HG02642 (cell line): Measurements from ENCODE around the gene MYO1F.

Source experiments
- ATAC-seq: cut with Tn5 transposase; IDR thresholded peaks from one replicate; pipeline ENCODE4 v1.9.1; 2021; ENCODE audit warnings: mild to moderate bottlenecking; ENCODE audit not compliant: unreplicated experiment, poor library complexity

Gene MYO1F

GRCh38 chr19:8500158-8500557, 77.1 kb downstream of the MYO1F start:
- ATAC-seq = no peak

DNA sequence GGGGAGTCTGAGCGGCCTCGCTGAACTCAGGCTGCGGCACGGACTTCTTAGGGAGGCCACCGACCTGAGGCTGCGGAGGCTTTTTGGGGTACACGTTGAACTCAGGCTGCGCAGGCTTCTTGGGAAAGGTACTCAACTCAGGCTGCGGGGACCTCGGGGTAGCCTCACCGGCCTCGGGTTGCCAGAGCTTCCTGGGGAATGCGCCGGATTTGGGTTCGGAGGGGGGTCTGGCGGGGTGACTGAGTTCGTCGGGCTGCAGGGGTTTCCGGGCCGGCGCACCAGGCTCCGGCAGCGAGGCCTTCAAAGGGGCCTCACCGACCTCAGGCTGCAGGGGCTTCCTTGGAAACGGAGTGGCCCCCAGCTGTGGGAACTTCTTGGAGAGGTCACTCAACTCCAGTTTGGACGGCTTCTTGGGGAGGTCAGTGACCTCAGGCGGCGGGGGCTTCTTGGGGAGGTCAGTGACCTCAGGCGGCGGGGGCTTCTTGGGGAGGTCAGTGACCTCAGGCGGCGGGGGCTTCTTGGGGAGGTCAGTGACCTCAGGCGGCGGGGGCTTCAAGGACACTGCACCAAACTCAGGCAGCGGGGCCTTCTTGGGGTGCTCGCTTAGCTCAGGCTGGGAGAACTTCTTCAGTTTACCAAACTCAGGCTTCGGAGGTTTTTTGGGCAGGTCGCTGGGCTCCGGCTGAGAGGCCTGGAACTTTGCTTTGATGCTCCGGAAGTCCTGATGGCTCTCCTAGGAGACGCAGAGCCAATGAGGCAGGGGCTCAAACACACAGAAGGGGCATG, 78.0 kb downstream of the MYO1F start:
- ATAC-seq = no peak

DNA sequence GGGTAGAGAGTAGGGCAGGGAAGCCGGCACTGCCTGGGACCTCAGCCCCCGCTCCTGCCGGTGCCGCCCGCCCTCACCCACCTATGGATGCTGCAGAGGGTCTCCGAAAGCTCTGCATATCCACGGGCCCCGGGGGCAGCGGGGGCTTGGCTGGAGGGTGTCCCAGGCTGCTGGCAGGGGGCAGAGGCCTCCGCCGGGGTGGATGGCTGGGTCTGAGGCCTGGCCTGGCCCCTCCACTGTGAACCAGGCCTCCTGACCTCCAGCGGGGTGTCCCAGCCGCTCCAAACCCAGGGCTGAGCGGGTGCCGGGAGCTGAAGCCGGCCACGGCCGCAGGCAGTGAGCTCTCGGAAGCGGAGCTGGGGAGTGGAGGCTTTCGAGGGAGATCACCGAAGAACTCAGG, 78.9 kb downstream of the MYO1F start:
- no peak for ATAC-seq

- no peak for ATAC-seq
Observed at GRCh38 chr19:8494158-8494557, 83.1 kb downstream of the MYO1F start.

DNA sequence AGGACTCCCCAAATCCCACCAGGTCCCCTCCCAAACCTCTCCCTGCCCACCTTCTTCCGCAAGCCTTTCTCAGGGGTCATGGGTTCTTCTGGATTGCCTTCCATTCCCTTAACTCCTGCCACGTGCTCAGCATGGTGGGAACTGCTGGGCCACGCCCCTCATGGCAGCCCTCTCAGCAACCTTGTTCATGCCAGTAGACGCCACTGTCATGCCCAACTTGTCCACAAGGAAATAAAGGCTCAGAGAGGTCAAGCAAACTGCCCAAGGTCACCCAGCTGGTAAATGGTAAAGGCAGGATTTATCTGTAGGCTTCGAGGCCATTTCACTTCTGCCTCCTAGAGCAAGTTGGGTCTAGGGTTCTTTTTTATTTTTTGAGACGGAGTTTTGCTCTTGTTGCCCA, 85.7 kb downstream of the MYO1F start:
- no peak for ATAC-seq

- ATAC-seq = no peak
Observed at GRCh38 chr19:8490873-8491272, 86.4 kb downstream of the MYO1F start.

DNA sequence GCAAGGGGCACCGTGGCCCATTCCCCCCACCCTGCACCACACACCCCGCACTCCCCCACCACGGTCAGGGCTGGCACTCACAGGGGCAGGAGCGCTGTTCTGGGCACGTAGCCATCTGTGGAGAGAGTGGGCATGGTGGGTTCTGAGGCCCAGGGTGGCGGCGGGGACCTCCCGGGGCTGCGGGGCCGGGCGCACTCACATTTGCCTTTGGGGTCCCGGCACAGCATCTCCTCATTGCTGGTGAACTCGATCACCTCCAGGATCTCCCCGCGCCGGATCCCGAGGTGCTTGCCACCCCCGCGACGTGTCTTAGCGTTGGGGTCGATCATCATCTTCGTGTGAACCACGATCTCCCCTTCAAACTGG, 86.9 kb downstream of the MYO1F start:
- ATAC-seq = no peak

DNA sequence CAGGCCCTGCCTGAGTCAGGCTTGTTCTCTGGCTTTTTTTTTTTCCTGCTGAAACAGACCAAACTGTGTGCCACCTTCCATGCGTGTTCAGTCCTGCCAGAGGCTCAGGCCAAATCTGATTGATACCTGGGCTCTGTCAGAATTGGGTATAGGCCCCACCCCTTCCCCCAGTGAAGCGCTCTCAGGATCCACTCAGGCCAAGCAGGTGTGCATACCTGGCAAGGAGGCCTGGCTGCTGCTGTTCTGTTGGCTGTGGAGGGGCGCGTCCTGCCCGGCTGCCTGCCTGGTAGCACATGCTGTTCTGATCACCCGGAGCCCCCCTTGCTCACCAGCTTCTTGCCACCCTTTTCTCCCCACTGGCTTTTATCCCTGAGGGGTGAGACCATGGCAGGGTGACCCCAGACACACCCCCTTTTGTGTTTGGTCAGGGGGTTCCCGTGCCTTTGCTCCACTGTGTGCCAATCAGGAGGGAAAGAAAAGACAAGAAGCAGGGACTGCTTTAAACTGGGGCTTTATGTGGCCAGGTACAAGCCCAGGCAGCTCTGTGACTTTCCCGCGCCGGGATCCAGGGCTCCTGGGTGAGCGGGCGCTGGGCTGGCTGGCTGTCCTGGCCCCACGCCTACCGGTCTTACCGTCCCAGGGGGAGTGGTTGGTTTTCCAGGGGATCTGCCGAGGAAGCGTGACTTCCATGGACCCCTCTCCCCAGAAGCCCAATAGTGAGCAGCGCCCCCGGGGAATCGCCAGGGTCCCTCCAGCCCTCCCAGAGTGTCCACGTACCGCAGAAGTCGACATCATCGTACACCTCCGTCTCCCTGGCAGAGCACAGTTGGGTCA, 87.5 kb downstream of the MYO1F start:
- no peak for ATAC-seq

DNA sequence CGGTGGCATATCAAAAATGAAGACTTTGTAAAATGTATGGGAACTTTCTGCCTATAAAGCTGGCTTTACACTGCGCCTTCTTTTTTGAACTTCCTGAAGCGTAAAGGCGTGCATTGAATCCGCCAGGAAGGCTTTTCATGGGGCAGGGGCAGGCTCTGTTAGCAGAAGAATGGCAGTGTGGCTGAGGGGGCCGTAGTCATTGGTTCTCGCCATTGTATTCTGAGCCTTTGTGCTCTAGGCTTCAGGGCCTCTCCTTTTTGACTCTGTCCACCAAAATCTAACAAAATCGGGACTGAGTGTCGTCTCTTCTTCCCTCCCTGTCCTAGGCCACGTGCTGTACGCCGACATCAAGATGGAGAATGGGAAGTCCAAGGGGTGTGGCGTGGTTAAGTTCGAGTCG, 88.9 kb downstream of the MYO1F start:
- ATAC-seq = no peak

GRCh38 chr19:8487137-8487851, 89.9 kb downstream of the MYO1F start:
- no peak for ATAC-seq

- ATAC-seq = no peak
Observed at GRCh38 chr19:8486661-8487136, 90.5 kb downstream of the MYO1F start.

GRCh38 chr19:8485561-8486371, 91.5 kb downstream of the MYO1F start:
- ATAC-seq = no peak

- ATAC-seq = no peak
Observed at GRCh38 chr19:8484331-8484894, 92.8 kb downstream of the MYO1F start.

- no peak for ATAC-seq
Observed at GRCh38 chr19:8483165-8483564, 94.1 kb downstream of the MYO1F start.

- no peak for ATAC-seq
Observed at GRCh38 chr19:8482696-8483095, 94.5 kb downstream of the MYO1F start.

- ATAC-seq = no peak
Observed at GRCh38 chr19:8481616-8482015, 95.6 kb downstream of the MYO1F start.

DNA sequence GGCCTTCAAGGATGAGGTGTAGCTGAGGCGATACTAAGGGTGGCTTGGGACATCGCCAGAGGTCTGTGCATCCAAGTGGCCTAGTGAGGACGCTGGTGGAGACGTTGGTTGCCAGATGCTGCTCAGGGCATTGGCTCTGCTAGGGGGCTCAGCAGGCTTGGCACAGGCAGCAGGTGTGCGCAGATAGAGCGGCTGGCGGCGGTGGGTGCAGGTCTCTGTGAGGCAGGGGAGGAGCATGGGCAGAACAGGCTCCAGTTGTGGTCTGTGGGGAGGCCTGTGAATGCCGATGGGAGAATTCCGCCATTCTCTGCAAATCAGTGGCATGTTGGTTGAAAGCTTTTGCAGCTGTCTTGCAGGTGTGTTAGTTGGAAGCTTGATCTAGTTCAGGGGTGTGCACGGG, 96.0 kb downstream of the MYO1F start:
- no peak for ATAC-seq

DNA sequence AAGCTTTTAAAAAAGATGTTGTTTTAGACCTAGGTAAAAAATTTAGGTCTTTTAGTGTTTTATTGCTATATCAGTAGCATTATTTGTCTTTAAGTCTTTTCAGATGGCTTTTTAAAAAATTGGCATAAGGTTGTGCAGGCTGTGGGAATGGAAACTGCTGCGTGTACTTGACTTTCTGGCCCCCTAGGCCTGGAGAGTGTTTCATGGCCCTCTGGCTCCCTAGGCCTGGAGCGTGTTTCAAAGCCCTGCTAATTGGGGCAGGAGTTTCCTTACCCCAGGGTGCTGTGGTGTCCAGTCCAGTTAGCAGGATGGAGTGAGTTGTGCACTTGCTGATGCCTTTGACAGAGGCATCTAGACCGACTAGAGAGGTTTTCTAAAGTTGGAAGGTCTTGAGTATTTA, 98.6 kb downstream of the MYO1F start:
- no peak for ATAC-seq

DNA sequence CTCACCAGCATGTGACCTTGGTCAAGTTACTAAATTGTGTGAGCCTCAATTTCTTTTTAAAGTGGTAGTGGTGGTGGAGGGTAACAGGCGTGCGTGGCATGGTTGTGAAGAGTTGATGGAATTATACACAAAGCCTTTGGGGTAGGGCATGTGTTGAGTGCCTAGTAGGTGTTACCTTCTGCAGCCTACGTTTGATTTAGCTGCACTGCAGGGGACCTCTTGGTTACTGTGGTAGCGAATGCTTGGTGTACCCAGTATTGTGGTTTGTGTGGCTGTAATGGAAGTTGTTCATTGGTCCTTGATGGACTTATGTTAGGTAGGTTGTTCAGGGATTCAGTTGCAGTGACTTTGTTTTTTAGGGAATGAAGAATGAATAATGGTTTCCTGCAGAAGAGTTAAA, 99.4 kb downstream of the MYO1F start:
- ATAC-seq = no peak

DNA sequence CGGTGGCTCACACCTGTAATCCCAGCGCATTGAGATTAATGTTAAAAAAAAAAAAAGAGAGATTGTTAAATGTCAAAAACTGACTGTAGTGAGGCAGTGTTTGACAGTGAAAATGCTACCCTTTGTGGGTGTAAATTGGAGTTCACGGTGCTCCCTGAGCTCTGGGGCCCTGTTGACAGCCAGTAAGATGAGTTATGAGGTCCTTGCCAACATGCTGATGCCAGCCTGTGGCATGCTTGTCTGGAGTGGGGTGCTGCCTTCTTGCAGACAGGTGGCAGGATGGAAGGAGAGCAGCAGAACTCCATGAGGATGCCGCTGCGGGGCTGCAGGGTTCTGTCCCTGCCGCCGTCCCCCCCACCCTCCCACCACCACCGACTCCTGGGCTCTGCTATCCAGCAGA, 100.7 kb downstream of the MYO1F start:
- no peak for ATAC-seq
